ENCODE results near the gene DIPK1B. TPM values are rescaled to one million over a fixed set of nuclear protein-coding genes. Genes with fewer than 3 reads are reported as not detected.
"Not testable (repeated sequence)": the region's sequence is repeated elsewhere in the genome, so short reads cannot be mapped to it uniquely, and the experiment has no call there.

DIPK1B gene
- total RNA-seq, 1 experiment from 2014 or later: not detected

GRCh38 chr9:136751814-136752213, 39.4 kb downstream of the DIPK1B start:
- Histone ChIP-seq H3K27ac (no peak overlapping the region), H3K9me3 (replicated peaks) (peaks cover 6% of the 10 kb centered on the region; the same call in 1 of the 2 replicates), H3K27me3 (replicated peaks) (peaks cover 6% of the 10 kb centered on the region), H3K4me1 (replicated peaks) (no peaks in the 10 kb centered on the region), H3K4me3 (no peak overlapping the region), H3K36me3 (no peaks in the 10 kb centered on the region)
- DNase-seq (ENCODE audit: low read depth in 1 of 2, low spot score in 2 of 2): no peak

- no peaks in the 10 kb centered on the region for H3K4me1 ChIP-seq (replicated peaks)
- H3K4me3 ChIP-seq: no peak overlapping the region
- peaks cover 5% of the 10 kb centered on the region for H3K27me3 ChIP-seq (replicated peaks)
- no peak for DNase-seq (ENCODE audit: low read depth in 1 of 2, low spot score in 2 of 2)
- no peak overlapping the region for H3K27ac ChIP-seq
- H3K36me3 ChIP-seq: no peaks in the 10 kb centered on the region
- H3K9me3 ChIP-seq (replicated peaks): peaks cover 6% of the 10 kb centered on the region; the same call in 1 of the 2 replicates
Observed at GRCh38 chr9:136753371-136754058, 41.1 kb downstream of the DIPK1B start.

GRCh38 chr9:136754059-136754572, 41.7 kb downstream of the DIPK1B start:
- no peak for DNase-seq (ENCODE audit: low read depth in 1 of 2, low spot score in 2 of 2)
- Histone ChIP-seq H3K4me3 (no peak overlapping the region), H3K27me3 (replicated peaks) (peaks cover 3% of the 10 kb centered on the region), H3K27ac (no peak overlapping the region), H3K9me3 (replicated peaks) (peaks cover 6% of the 10 kb centered on the region; the same call in 1 of the 2 replicates), H3K36me3 (no peaks in the 10 kb centered on the region), H3K4me1 (replicated peaks) (no peaks in the 10 kb centered on the region)

GRCh38 chr9:136754626-136755301, 42.4 kb downstream of the DIPK1B start:
- Histone ChIP-seq H3K27me3 (replicated peaks) (peaks cover 3% of the 10 kb centered on the region), H3K4me1 (replicated peaks) (no peaks in the 10 kb centered on the region), H3K27ac (no peak overlapping the region), H3K36me3 (no peaks in the 10 kb centered on the region), H3K9me3 (replicated peaks) (peaks cover 6% of the 10 kb centered on the region; the same call in 1 of the 2 replicates), H3K4me3 (no peak overlapping the region)
- DNase-seq (ENCODE audit: low read depth in 1 of 2, low spot score in 2 of 2): no peak

GRCh38 chr9:136755302-136756133, 43.1 kb downstream of the DIPK1B start:
- not testable (repeated sequence) for H3K4me3 ChIP-seq; H3K9me3 ChIP-seq (replicated peaks); H3K36me3 ChIP-seq; H3K27me3 ChIP-seq (replicated peaks); DNase-seq (ENCODE audit: low read depth in 1 of 2, low spot score in 2 of 2); H3K4me1 ChIP-seq (replicated peaks); H3K27ac ChIP-seq

GRCh38 chr9:136756134-136756438, 43.7 kb downstream of the DIPK1B start:
- H3K27me3 ChIP-seq (replicated peaks): peaks cover 3% of the 10 kb centered on the region; the same call in 1 of the 2 replicates
- no peak overlapping the region for H3K4me3 ChIP-seq
- H3K4me1 ChIP-seq (replicated peaks): no peaks in the 10 kb centered on the region
- H3K27ac ChIP-seq: no peak overlapping the region
- DNase-seq (ENCODE audit: low read depth in 1 of 2, low spot score in 2 of 2): no peak
- no peaks in the 10 kb centered on the region for H3K36me3 ChIP-seq
- H3K9me3 ChIP-seq (replicated peaks): peaks cover 6% of the 10 kb centered on the region; the same call in 1 of the 2 replicates

GRCh38 chr9:136756836-136757235, 44.5 kb downstream of the DIPK1B start:
- H3K4me3 ChIP-seq: no peak overlapping the region
- H3K27ac ChIP-seq: no peak overlapping the region
- H3K27me3 ChIP-seq (replicated peaks): peaks cover 3% of the 10 kb centered on the region; the same call in 1 of the 2 replicates
- no peak for DNase-seq (ENCODE audit: low read depth in 1 of 2, low spot score in 2 of 2)
- no peaks in the 10 kb centered on the region for H3K4me1 ChIP-seq (replicated peaks)
- peaks cover 2% of the 10 kb centered on the region; the same call in 1 of the 2 replicates for H3K9me3 ChIP-seq (replicated peaks)
- no peaks in the 10 kb centered on the region for H3K36me3 ChIP-seq

GRCh38 chr9:136757328-136757727, 45.0 kb downstream of the DIPK1B start:
- H3K4me3 ChIP-seq: no peak overlapping the region
- no peaks in the 10 kb centered on the region for H3K4me1 ChIP-seq (replicated peaks)
- H3K27ac ChIP-seq: no peak overlapping the region
- no peaks in the 10 kb centered on the region for H3K9me3 ChIP-seq (replicated peaks)
- 0 out of 2 replicates have a peak, but pooled peaks cover 3% of the 10 kb centered on the region for H3K27me3 ChIP-seq (replicated peaks)
- no peak for DNase-seq (ENCODE audit: low read depth in 1 of 2, low spot score in 2 of 2)
- no peaks in the 10 kb centered on the region for H3K36me3 ChIP-seq

GRCh38 chr9:136757751-136758140, 45.4 kb downstream of the DIPK1B start:
- no peak overlapping the region for H3K4me3 ChIP-seq
- H3K27me3 ChIP-seq (replicated peaks): 0 out of 2 replicates have a peak, but pooled peaks cover 3% of the 10 kb centered on the region
- H3K4me1 ChIP-seq (replicated peaks): no peaks in the 10 kb centered on the region
- no peaks in the 10 kb centered on the region for H3K9me3 ChIP-seq (replicated peaks)
- no peak overlapping the region for H3K27ac ChIP-seq
- no peaks in the 10 kb centered on the region for H3K36me3 ChIP-seq
- no peak for DNase-seq (ENCODE audit: low read depth in 1 of 2, low spot score in 2 of 2)

GRCh38 chr9:136759001-136759400, 46.6 kb downstream of the DIPK1B start:
- Histone ChIP-seq H3K4me1 (replicated peaks) (no peaks in the 10 kb centered on the region), H3K4me3 (no peak overlapping the region), H3K9me3 (replicated peaks) (no peaks in the 10 kb centered on the region), H3K27me3 (replicated peaks) (0 out of 2 replicates have a peak, but pooled peaks cover 7% of the 10 kb centered on the region), H3K27ac (no peak overlapping the region), H3K36me3 (no peaks in the 10 kb centered on the region)
- DNase-seq (ENCODE audit: low read depth in 1 of 2, low spot score in 2 of 2): no peak

- DNase-seq (ENCODE audit: low read depth in 1 of 2, low spot score in 2 of 2): no peak
Observed at GRCh38 chr9:136759436-136760325, 47.3 kb downstream of the DIPK1B start.

GRCh38 chr9:136760424-136760823, 48.1 kb downstream of the DIPK1B start:
- no peak for DNase-seq (ENCODE audit: low read depth in 1 of 2, low spot score in 2 of 2)
- Histone ChIP-seq H3K27ac (no peak overlapping the region), H3K27me3 (replicated peaks) (0 out of 2 replicates have a peak, but pooled peaks cover 7% of the 10 kb centered on the region), H3K4me1 (replicated peaks) (no peaks in the 10 kb centered on the region), H3K36me3 (no peaks in the 10 kb centered on the region), H3K9me3 (replicated peaks) (no peaks in the 10 kb centered on the region), H3K4me3 (no peak overlapping the region)

More at GRCh38 chr9:136759436-136760325, 47.3 kb downstream of the DIPK1B start:
- no peak overlapping the region for H3K4me3 ChIP-seq
- no peak overlapping the region for H3K27ac ChIP-seq
- no peaks in the 10 kb centered on the region for H3K36me3 ChIP-seq
- no peaks in the 10 kb centered on the region for H3K9me3 ChIP-seq (replicated peaks)
- 0 out of 2 replicates have a peak, but pooled peaks cover 7% of the 10 kb centered on the region for H3K27me3 ChIP-seq (replicated peaks)
- H3K4me1 ChIP-seq (replicated peaks): no peaks in the 10 kb centered on the region
